Right lobe of liver (tissue), 6 donors: ENCODE results near the gene ZNF444. TPM values are rescaled to one million over a fixed set of nuclear protein-coding genes. Genes with fewer than 3 reads are reported as not detected.
A peak's percentile ranks its signal among the peaks of the same experiment; 100 is the strongest.
"Not testable (repeated sequence)": the region's sequence is repeated elsewhere in the genome, so short reads cannot be mapped to it uniquely, and the experiment has no call there.

Source experiments
- ATAC-seq, 4 donors: fragments of 200-7000 bp; cut with Tn5 transposase; one replicate each; pipeline ENCODE4 v1.9.1; 2020; ENCODE audit warnings: mild to moderate bottlenecking in 4 of 4, moderate library complexity in 4 of 4
- DNase-seq, 3 donors: peaks; one replicate each; pipeline ENCODE4 v3.0.0-alpha.2; 2020
- H3K27ac ChIP-seq, 3 donors: fragments of 200-600 bp; one replicate each; pipeline ENCODE4 v1.8.0; 2022
- H3K27me3 ChIP-seq, 2 donors: fragments of 200-600 bp; one replicate each; pipeline ENCODE4 v1.8.0; 2022
- H3K36me3 ChIP-seq, 4 donors: fragments of 200-600 bp; sonication (generic) in 1 of 4; one replicate each; pipeline versions ENCODE4 v1.5.1 to v1.8.0; 2017 to 2022; ENCODE audit warnings: control low read depth in 1 of 4
- H3K4me1 ChIP-seq, 4 donors: fragments of 200-600 bp; sonication (generic) in 1 of 4; one replicate each; pipeline versions ENCODE4 v1.5.1 to v1.8.0; 2017 to 2022; ENCODE audit warnings: control low read depth in 1 of 4
- H3K4me3 ChIP-seq, 3 donors: fragments of 200-600 bp; one replicate each; pipeline ENCODE4 v1.8.0; 2022
- H3K9me3 ChIP-seq, 4 donors: fragments of 200-600 bp; sonication (generic) in 1 of 4; one replicate each; pipeline versions ENCODE4 v1.5.1 to v1.8.0; 2017 to 2022; ENCODE audit warnings: control low read depth in 1 of 4
- POLR2A ChIP-seq: fragments of 450-650 bp; IDR thresholded peaks from one replicate; pipeline ENCODE4 v1.6.1; 2017; ENCODE audit warnings: antibody characterized with exemption, mild to moderate bottlenecking
- WGBS: methylation state at CpG from one replicate; pipeline ENCODE4 v1.1.6; 2018; ENCODE audit warnings: low coverage, low lambda C conversion rate; ENCODE audit not compliant: insufficient coverage; ENCODE audit errors: missing lambda C conversion rate; 5-methylcytosine and 5-hydroxymethylcytosine counted together
- intact Hi-C, 2 donors: fragments of 100-400 bp; cut with DNase I; formaldehyde crosslinking; loops; one replicate each; pipeline versions ENCODE4 v1.11.2 to v1.14.1; 2022
- total RNA-seq, 6 experiments: library from RNA; depleted of rRNA in 2 of 6; stranded (reverse); fragments of >200 nt in 2 of 6; fragmentation: NEBNext Ultra II Directional in 3 of 6; extraction: Animal tissue kit (Norgen Biotek cat#: 25700) in 3 of 6; gene quantifications; one replicate each; pipeline versions ENCODE4 v1.1.0 to v1.2.4, GENCODE V29; 2016 to 2023
- TF ChIP-seq, protein P1 (sequence below), 4 donors: fragments of 200-600 bp in 3 of 4; fragments of 450-650 bp in 1 of 4; IDR thresholded peaks; one replicate each; pipeline versions ENCODE4 v1.5.1 to v1.8.0; 2016 to 2022; ENCODE audit warnings: antibody characterized with exemption in 4 of 4, mild to moderate bottlenecking in 2 of 4
- donor health status: DM: no; HTN: yes; CAD: no.
- donor health status: DM: no; HTN: no; CAD: no.
- donor health status: DM: no; HTN: no; CAD: no.
- donor health status: DM: no; HTN: yes; CAD: no.
- donor health status: DM: no; HTN: yes; CAD: no.

The ZNF444 gene
- total RNA-seq, 6 experiments from 2014 or later: 23.2 to 38.4 (median 30.8) TPM

DNA sequence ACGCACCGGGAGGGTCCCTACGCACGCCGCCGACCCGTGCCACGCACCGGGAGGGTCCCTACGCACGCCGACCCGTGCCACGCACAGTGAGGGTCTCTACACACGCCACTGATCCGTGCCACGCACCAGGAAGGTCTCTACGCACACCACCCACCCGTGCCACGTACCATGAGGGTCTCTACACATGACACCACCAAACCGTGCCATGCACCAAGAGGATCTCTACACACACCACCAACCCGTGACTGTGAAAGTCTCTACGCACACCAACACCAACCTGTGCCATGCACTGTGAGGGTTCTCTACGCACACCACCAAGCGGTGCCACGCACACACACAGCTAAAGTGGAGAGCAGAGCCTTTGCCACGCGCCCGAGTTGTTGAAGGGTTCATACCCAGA lies 36.7 kb upstream of the ZNF444 start:
- intact Hi-C loops: loop anchor here (10.0 kb wide), 2 partner anchors 60 to 70 kb away; partner anchors contain the start of gene GALP (in 1 of the 2)

DNA sequence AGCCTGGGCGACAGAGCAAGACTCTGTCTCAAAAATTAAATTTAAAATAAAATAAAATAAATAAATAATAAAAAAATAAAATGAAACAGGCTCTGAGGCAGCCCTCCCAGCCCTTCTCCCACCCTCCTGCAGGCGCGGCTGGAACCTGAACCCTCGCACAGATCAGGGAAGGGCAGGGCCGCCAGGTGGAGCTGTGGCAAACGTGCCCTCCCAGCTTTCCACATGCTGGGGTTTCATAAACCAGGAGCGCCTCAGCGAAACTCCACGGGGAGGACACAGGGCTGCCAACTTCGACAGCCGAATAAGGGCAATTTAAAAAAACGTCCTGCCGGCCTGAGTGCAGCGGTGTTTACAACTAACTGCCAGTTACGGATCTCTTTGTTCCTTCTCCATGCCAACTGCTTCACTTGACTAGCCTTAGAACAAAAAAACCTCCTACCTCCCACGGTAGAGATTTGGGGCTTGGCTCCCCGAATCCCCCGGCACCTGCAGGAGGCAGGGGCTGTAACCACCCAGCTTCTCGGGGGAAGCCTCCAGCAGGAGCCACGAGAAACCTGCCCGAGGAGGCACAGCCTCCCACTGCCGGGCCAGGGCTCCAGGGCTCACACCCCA lies 35.9 kb upstream of the ZNF444 start:
- Histone ChIP-seq H3K9me3 (no peaks in the 10 kb centered on the region), H3K4me3 (no peak overlapping the region), H3K27me3 (no peaks in the 10 kb centered on the region), H3K36me3 (peaks cover 0 to 16% (median 3%) of the 10 kb centered on the region in 4 donors), H3K27ac (peak overlapping the region in 2 of 3 donors; percentile 76 to 90), H3K4me1 (peaks cover 0 to 43% (median 23%) of the 10 kb centered on the region in 4 donors)
- TF ChIP-seq, protein P1, sequence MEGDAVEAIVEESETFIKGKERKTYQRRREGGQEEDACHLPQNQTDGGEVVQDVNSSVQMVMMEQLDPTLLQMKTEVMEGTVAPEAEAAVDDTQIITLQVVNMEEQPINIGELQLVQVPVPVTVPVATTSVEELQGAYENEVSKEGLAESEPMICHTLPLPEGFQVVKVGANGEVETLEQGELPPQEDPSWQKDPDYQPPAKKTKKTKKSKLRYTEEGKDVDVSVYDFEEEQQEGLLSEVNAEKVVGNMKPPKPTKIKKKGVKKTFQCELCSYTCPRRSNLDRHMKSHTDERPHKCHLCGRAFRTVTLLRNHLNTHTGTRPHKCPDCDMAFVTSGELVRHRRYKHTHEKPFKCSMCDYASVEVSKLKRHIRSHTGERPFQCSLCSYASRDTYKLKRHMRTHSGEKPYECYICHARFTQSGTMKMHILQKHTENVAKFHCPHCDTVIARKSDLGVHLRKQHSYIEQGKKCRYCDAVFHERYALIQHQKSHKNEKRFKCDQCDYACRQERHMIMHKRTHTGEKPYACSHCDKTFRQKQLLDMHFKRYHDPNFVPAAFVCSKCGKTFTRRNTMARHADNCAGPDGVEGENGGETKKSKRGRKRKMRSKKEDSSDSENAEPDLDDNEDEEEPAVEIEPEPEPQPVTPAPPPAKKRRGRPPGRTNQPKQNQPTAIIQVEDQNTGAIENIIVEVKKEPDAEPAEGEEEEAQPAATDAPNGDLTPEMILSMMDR (IDR thresholded peaks at IDR 0.05): peak; percentile 77 to 89 (median 83)
- TF ChIP-seq POLR2A: no peak
- 10% methylated on average over 14 of the region's 22 CpGs for WGBS
- intact Hi-C loops: loop anchor here (10.0 kb wide), 2 partner anchors 60 to 70 kb away; partner anchors contain the start of gene GALP (in 1 of the 2)
- DNase-seq (peak; percentile 83 to 91 (median 89)), ATAC-seq (peak; percentile 90 to 97 (median 92))

More for the DNA sequence above, 36.7 kb upstream of the ZNF444 start:
- ATAC-seq: no peak
- peak in 1 of 3 donors; percentile 50 for DNase-seq
- 94% methylated on average over 13 of the region's 29 CpGs for WGBS
- no peak overlapping the region for H3K4me3 ChIP-seq
- H3K36me3 ChIP-seq: peaks cover 0 to 16% (median 4%) of the 10 kb centered on the region in 4 donors
- no peaks in the 10 kb centered on the region for H3K27me3 ChIP-seq
- no peak overlapping the region for H3K27ac ChIP-seq
- peaks cover 0 to 36% (median 20%) of the 10 kb centered on the region in 4 donors for H3K4me1 ChIP-seq
- H3K9me3 ChIP-seq: no peaks in the 10 kb centered on the region
- TF ChIP-seq POLR2A: no peak
- TF ChIP-seq, protein P1 (IDR thresholded peaks at IDR 0.05): no peak

DNA sequence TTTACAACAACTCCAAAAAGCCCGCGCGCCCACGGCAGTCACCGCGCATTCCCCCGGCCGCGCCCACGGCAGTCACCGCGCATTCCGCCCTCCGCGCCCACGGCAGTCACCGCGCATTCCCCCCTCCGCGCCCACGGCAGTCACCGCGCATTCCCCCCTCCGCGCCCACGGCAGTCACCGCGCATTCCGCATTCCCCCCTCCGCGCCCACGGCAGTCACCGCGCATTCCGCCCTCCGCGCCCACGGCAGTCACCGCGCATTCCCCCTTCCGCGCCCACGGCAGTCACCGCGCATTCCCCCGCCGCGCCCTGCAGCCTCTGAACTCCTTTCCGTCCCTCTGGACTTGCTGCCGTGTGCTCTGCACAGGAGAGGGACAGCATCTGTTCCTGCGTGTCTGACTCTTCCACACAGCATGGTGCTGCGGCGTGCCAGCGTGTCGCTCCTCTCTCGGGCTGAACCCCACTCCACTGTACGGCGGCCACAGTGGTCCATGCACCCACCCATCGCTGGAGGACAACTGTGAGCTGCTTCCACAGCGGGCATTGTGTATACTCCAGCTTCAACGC lies 35.2 kb upstream of the ZNF444 start:
- ATAC-seq, H3K4me3 ChIP-seq, H3K27me3 ChIP-seq, H3K9me3 ChIP-seq, DNase-seq: not testable (repeated sequence)
- peak overlapping the region in 2 of 3 donors; percentile 76 to 90 for H3K27ac ChIP-seq
- peaks cover 0 to 50% (median 27%) of the 10 kb centered on the region in 4 donors for H3K4me1 ChIP-seq
- WGBS: 92% methylated on average over 41 of the region's 61 CpGs
- intact Hi-C loops: loop anchor here (10.0 kb wide), 2 partner anchors 59 to 69 kb away; partner anchors contain the start of gene GALP (in 1 of the 2)
- H3K36me3 ChIP-seq: peaks cover 0 to 16% (median 3%) of the 10 kb centered on the region in 4 donors

DNA sequence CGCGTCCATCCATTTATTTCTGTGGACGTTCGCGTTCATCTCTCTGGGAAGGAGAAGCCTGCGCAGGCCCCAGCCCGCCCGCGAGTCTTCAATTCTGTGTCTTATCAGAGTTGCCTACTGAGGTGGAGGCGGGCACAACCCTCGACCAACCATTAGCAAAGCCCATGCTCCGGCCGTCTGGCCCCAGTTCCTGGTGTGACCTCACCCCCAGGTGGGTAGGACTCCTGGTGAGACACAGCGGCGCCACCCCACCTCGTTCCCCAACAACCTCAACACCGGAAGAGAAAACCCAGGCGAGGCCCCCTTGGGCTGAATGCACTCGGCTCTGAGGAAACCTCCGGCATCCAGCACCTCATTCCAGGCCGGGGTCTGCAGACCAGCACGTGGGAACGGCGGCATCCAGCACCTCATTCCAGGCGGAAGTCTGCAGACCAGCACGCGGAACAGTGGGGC lies 34.7 kb upstream of the ZNF444 start:
- H3K4me1 ChIP-seq: peaks cover 0 to 56% (median 29%) of the 10 kb centered on the region in 4 donors
- no peak overlapping the region for H3K4me3 ChIP-seq
- TF ChIP-seq POLR2A: no peak
- ATAC-seq (no peak), DNase-seq (peak in 2 of 3 donors; percentile 32 to 53)
- H3K9me3 ChIP-seq: no peaks in the 10 kb centered on the region
- H3K36me3 ChIP-seq: peaks cover 0 to 12% (median under 1%) of the 10 kb centered on the region in 4 donors
- H3K27ac ChIP-seq: no peak overlapping the region
- 84% methylated on average over 19 of the region's 27 CpGs for WGBS
- no peaks in the 10 kb centered on the region for H3K27me3 ChIP-seq
- intact Hi-C loops: loop anchor here (10.0 kb wide), 2 partner anchors 58 to 68 kb away; partner anchors contain the start of gene GALP (in 1 of the 2)

DNA sequence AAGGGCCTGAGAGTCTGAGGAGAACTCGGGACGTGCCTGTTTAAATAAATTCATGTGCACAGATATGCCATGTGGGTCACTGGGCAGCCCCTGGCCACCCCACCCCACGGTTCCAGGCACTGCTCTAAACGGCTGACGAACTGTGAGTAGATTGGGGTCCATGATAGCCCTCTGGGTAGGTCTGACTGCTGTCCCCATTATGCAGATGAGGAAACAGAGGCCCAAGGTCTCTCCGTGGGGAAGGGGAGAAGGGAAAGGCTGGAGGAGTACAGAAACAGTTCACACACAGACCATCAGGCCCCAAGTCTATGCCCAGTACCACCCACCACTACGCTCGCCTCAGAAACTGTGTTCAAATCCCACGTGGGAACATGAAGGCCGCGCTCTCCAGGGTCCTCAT lies 34.1 kb upstream of the ZNF444 start:
- DNase-seq (no peak), ATAC-seq (no peak)
- TF ChIP-seq, protein P1 (IDR thresholded peaks at IDR 0.05): no peak
- no peak for TF ChIP-seq POLR2A
- H3K4me1 ChIP-seq: peaks cover 0 to 61% (median 35%) of the 10 kb centered on the region in 4 donors
- no peak overlapping the region for H3K27ac ChIP-seq
- no peak overlapping the region for H3K4me3 ChIP-seq
- H3K36me3 ChIP-seq: peaks cover 0 to 6% (median 0%) of the 10 kb centered on the region in 4 donors
- WGBS: 78% methylated on average over 6 of the region's 11 CpGs
- H3K9me3 ChIP-seq: no peaks in the 10 kb centered on the region
- intact Hi-C loops: loop anchor here (10.0 kb wide), 2 partner anchors 58 to 68 kb away; partner anchors contain the start of gene GALP (in 1 of the 2)
- no peaks in the 10 kb centered on the region for H3K27me3 ChIP-seq
